ENCODE measurements around the gene KCTD5. TPM values are rescaled to one million over a fixed set of nuclear protein-coding genes. Genes with fewer than 3 reads are reported as not detected.
"Not testable (repeated sequence)": the region's sequence is repeated elsewhere in the genome, so short reads cannot be mapped to it uniquely, and the experiment has no call there.

The KCTD5 gene
- total RNA-seq, 2 experiments from 2014 or later, result 34.2 to 41.7 TPM

GRCh38 chr16:2713523-2713922, 31.2 kb downstream of the KCTD5 start:
- CTCF ChIA-PET, result no interaction called here
- Mint-ChIP-seq H3K36me3 (no peaks in the 10 kb centered on the region), H3K9me3 (ENCODE audit: low read depth) (no peaks in the 10 kb centered on the region), H3K4me1 (peaks cover 11% of the 10 kb centered on the region), H3K4me3 (no peak overlapping the region), H3K27ac (no peak overlapping the region), H3K27me3 (no peaks in the 10 kb centered on the region)
- no peak for DNase-seq
- no peak for ATAC-seq

DNA sequence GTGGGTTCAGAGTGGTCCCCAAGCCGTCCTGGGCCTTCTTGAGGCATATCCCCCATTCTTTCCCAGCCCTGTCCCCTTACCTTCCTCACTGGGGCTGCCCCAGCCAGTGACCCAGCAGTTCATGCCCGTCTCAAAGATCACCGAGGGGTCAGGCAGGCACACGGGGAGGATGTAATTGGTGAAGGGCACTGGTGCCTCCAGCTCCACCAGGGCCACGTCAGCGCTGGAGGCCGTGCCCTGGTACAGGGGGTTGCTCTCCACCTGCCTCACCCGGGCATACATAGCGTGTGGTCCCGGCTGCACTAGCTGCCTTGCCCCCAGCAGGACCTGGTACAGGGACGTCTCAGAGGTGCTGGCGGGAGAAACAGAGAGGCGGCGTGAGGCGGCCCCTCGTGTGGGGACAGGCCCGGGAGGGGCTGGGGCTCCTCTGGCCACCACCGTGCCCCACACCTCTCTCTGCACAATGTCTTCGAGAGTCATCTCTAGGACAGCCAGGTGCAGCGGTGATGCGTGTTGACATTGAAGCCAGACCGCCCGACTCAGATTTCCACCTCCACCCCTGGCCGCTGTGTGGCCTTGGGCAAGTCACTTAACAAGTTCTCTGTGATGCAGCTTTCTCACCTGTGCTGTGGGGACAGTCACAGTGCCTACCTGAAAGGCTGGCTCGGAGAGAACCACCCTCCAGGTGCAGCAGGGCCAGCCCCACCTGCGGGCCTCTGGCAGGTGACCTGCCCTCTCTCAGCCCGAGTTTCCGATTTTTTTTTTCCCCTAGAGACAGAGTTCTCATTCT, 31.9 kb downstream of the KCTD5 start:
- DNase-seq (no peak), ATAC-seq (no peak)
- Mint-ChIP-seq H3K27me3 (no peaks in the 10 kb centered on the region), H3K4me3 (no peak overlapping the region), H3K27ac (no peak overlapping the region), H3K9me3 (ENCODE audit: low read depth) (no peaks in the 10 kb centered on the region), H3K4me1 (peaks cover 11% of the 10 kb centered on the region), H3K36me3 (no peaks in the 10 kb centered on the region)
- CTCF ChIA-PET, result no interaction called here

GRCh38 chr16:2715064-2715463, 32.7 kb downstream of the KCTD5 start:
- no peak overlapping the region for H3K27ac Mint-ChIP-seq
- no peaks in the 10 kb centered on the region for H3K9me3 Mint-ChIP-seq (ENCODE audit: low read depth)
- H3K27me3 Mint-ChIP-seq, result no peaks in the 10 kb centered on the region
- H3K4me1 Mint-ChIP-seq, result peaks cover 11% of the 10 kb centered on the region
- CTCF ChIA-PET, result no interaction called here
- DNase-seq, result no peak
- no peak overlapping the region for H3K4me3 Mint-ChIP-seq
- no peaks in the 10 kb centered on the region for H3K36me3 Mint-ChIP-seq
- no peak for ATAC-seq

DNA sequence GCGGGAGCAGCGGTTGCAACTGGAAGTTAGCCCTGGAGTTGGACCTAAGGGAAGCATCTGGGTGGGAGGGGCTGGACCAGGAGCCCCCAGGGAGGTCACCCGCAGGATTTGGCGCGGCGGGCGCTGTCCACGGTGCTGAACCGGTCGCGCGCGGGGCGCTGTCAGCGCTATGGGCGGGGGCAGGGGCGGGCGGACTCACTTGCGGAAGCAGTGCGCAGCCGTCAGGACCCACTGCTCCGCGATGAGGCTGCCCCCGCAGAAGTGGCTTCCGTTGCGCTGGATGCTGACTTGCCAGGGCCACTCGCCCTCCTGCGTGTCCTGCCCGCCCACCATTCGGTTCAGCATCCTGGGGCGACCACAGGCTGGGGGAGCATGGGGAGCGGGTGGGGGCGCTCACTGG, 33.2 kb downstream of the KCTD5 start:
- DNase-seq (peak; percentile 91), ATAC-seq (peak; percentile 95)
- no peaks in the 10 kb centered on the region for H3K9me3 Mint-ChIP-seq (ENCODE audit: low read depth)
- H3K36me3 Mint-ChIP-seq, result no peaks in the 10 kb centered on the region
- H3K4me3 Mint-ChIP-seq, result peak overlapping the region; percentile 22
- H3K4me1 Mint-ChIP-seq, result peaks cover 11% of the 10 kb centered on the region
- CTCF ChIA-PET, result no interaction called here
- no peaks in the 10 kb centered on the region for H3K27me3 Mint-ChIP-seq
- H3K27ac Mint-ChIP-seq, result no peak overlapping the region

DNA sequence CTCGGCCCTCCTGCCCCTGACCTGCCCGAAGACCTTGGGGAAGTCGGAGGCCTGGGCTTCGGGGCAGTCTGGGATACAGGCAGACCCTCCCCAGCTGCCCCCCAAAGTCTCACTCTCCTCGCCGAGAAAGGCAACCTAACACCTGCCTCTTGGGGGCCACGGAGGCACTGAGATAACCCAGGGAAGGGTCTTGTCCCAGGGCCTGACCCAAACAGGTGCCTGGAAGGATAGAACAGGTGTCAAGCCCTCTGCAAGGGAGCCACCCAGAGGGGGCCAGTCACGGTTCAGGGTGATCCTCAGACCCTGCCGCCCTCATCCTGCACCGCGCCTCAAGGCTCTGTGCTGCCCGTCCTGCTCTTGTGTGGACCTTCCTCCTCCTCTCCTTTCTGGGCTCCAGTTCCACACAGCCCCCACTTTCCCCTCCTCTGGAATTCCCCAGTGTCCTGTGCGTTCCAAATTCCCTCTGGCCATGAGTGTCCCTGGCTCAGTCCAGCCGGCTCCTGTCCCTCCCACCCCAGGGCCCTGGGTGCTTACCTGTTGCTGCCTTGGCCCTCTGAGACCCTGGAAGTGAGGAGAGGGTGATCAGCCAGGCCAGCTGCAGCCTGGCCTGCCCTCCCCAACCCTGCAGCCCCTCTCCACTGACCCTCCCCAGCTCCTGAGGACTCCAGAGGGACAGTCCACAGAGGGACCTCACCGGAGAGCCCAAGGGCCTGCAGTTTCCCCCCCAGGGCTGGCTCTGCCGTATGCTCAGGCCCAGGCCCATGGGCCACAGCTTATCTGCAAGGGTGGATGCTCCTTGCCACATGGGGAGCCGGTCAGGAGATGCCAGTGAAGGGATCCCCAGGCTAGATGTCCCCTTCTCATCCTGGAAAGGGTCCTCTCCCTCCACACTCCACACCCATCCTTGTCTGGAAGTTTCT, 33.9 kb downstream of the KCTD5 start:
- ATAC-seq (no peak), DNase-seq (no peak)
- CTCF ChIA-PET, result interaction anchor here (2.1 kb wide), 1 partner anchor 34 kb away, joined by 6 read pairs; the partner anchor contains the start of gene KCTD5
- no peaks in the 10 kb centered on the region for H3K27me3 Mint-ChIP-seq
- no peaks in the 10 kb centered on the region for H3K9me3 Mint-ChIP-seq (ENCODE audit: low read depth)
- H3K36me3 Mint-ChIP-seq, result no peaks in the 10 kb centered on the region
- no peak overlapping the region for H3K27ac Mint-ChIP-seq
- peaks cover 11% of the 10 kb centered on the region for H3K4me1 Mint-ChIP-seq
- peak overlapping the region; percentile 22 for H3K4me3 Mint-ChIP-seq

DNA sequence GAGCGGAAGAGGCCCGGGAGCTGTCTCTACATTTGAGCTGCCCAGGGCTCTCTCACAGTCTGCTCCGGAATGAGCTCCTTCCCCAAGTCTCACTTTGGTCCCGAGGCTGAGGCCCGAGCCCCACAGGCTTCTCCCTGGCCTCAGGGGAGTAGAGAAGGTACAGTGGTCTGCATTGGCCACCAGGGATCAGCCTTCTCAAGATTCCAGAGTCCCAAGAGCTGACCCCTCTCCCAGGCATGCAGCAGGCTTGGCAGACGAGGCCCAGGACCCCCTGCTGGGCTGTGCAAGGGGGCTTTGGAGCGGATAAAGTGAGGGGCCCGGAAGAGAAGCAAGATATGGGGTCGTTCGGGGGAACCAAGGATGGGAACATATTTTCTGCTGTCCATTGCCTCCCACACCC, 34.6 kb downstream of the KCTD5 start:
- H3K27ac Mint-ChIP-seq, result no peak overlapping the region
- ATAC-seq (no peak), DNase-seq (no peak)
- H3K4me1 Mint-ChIP-seq, result peaks cover 13% of the 10 kb centered on the region
- no peaks in the 10 kb centered on the region for H3K36me3 Mint-ChIP-seq
- H3K27me3 Mint-ChIP-seq, result no peaks in the 10 kb centered on the region
- CTCF ChIA-PET, result interaction anchor here (2.1 kb wide), 1 partner anchor 35 kb away, joined by 6 read pairs; the partner anchor contains the start of gene KCTD5
- H3K4me3 Mint-ChIP-seq, result no peak overlapping the region
- no peaks in the 10 kb centered on the region for H3K9me3 Mint-ChIP-seq (ENCODE audit: low read depth)

DNA sequence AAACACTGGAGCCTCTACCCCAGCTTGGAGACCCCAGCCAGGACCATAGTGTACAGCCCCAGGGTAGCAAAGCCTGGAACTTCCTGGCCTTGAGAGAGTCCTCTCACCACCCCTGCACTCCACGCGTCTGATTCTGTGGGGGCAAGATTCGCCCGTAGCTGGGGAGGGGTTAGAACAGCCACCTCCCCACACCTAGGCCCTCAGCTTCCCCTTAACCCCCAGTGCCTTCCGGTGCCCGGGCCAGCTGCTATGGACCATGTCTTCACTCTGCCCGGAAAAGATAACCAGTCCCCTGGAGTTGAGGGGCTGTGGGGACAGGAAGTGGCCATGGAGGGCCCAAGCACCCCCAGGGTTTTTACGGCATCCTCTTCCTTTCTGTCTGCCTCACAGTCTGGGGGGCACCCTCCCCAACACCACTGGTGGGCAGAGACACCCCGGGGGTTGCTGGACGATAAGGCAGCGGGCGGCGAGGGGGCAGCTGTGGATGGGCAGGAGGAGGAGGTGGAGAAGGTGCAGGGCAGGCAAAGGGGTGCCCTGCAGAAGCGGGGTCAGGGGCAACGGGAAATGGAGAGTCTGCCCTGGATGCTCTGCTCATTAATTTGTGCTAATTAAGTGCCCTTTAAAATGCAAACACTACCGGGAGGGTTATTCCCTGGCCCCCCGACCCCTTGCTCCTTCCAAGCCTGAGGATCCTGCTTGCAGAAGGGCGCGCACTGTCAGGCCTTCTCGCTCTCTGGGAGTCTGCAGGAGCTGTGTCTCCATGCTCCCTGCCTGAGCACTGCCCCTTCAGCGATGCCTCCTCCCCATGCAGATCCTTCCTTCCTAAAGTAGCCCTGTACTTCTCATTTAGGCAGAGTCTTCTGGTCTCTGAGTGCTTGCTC, 35.3 kb downstream of the KCTD5 start:
- ATAC-seq (no peak), DNase-seq (no peak)
- Mint-ChIP-seq H3K9me3 (ENCODE audit: low read depth) (no peaks in the 10 kb centered on the region), H3K4me3 (no peak overlapping the region), H3K36me3 (no peaks in the 10 kb centered on the region), H3K27me3 (no peaks in the 10 kb centered on the region), H3K27ac (no peak overlapping the region), H3K4me1 (peaks cover 15% of the 10 kb centered on the region)
- CTCF ChIA-PET, result interaction anchor here (2.1 kb wide), 1 partner anchor 35 kb away, joined by 6 read pairs; the partner anchor contains the start of gene KCTD5

DNA sequence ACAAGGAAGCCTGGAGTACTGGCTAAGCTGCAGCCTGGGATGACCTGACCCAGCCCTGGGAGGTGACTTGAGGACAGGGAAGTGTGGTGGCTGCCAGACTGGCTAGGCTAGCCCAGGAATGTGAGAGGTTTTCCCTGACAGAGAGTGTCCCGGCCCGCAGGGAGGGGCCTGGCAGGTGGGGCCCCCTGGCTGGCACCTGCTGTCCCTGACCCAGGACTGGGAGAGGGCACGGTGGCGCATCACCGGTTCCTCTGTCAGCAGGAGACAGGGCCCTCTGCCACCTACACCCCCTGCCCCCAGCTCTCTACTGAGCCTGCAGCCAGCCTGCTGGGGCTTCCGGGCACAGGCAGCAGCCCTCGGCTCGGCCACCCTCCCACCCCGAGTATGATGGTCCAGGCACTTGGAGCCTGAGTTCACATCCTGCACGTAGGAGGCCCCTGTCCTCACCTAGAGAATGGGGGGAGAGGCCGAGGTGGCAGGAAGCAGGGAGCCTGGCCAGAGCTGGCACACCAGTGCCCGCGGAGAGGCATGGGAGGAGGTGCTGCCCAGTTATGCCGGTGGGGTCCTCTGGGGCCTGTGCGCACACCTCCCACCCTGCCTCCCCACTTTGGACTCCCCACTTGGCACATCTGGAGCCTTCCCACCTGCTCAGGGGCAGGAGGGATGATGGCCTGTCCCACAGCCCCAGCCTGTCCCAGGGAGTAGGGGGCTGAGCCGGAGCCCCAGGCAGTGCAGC, 37.2 kb downstream of the KCTD5 start:
- CTCF ChIA-PET, result interaction anchor here (1.1 kb wide), 1 partner anchor 32 kb away, joined by 4 read pairs; no protein-coding TSS in a partner anchor
- DNase-seq, result no peak
- Mint-ChIP-seq H3K4me1 (peaks cover 15% of the 10 kb centered on the region), H3K9me3 (ENCODE audit: low read depth) (no peaks in the 10 kb centered on the region), H3K27ac (no peak overlapping the region), H3K4me3 (peak overlapping the region; percentile 32), H3K27me3 (peaks cover 6% of the 10 kb centered on the region), H3K36me3 (no peaks in the 10 kb centered on the region)
- ATAC-seq, result no peak

GRCh38 chr16:2720064-2720457, 37.7 kb downstream of the KCTD5 start, which contains the start of gene PRSS27:
Gene PRSS27 (minus strand): TSS chr16:2720224. CDS start chr16:2720160, 64 bp downstream.
- H3K36me3 Mint-ChIP-seq, result no peaks in the 10 kb centered on the region
- H3K27ac Mint-ChIP-seq, result peak within 1 kb of the TSS; percentile 80
- H3K9me3 Mint-ChIP-seq (ENCODE audit: low read depth), result no peaks in the 10 kb centered on the region
- H3K4me1 Mint-ChIP-seq, result peaks cover 12% of the 10 kb centered on the region
- peaks cover 9% of the 10 kb centered on the region for H3K27me3 Mint-ChIP-seq
- DNase-seq, result no peak
- CTCF ChIA-PET, result interaction anchor here (1.1 kb wide), 1 partner anchor 31 kb away, joined by 4 read pairs; no protein-coding TSS in a partner anchor
- ATAC-seq, result no peak
- H3K4me3 Mint-ChIP-seq, result peak within 1 kb of the TSS; percentile 67

GRCh38 chr16:2720719-2721633, 38.7 kb downstream of the KCTD5 start:
- H3K27me3 Mint-ChIP-seq, result peaks cover 13% of the 10 kb centered on the region
- DNase-seq (peak; percentile 93), ATAC-seq (peak; percentile 95)
- peaks cover 10% of the 10 kb centered on the region for H3K4me1 Mint-ChIP-seq
- no peaks in the 10 kb centered on the region for H3K9me3 Mint-ChIP-seq (ENCODE audit: low read depth)
- H3K27ac Mint-ChIP-seq, result peak overlapping the region; percentile 80
- H3K36me3 Mint-ChIP-seq, result no peaks in the 10 kb centered on the region
- peak overlapping the region; percentile 67 for H3K4me3 Mint-ChIP-seq
- CTCF ChIA-PET, result interaction anchor here (1.1 kb wide), 1 partner anchor 31 kb away, joined by 4 read pairs; no protein-coding TSS in a partner anchor

DNA sequence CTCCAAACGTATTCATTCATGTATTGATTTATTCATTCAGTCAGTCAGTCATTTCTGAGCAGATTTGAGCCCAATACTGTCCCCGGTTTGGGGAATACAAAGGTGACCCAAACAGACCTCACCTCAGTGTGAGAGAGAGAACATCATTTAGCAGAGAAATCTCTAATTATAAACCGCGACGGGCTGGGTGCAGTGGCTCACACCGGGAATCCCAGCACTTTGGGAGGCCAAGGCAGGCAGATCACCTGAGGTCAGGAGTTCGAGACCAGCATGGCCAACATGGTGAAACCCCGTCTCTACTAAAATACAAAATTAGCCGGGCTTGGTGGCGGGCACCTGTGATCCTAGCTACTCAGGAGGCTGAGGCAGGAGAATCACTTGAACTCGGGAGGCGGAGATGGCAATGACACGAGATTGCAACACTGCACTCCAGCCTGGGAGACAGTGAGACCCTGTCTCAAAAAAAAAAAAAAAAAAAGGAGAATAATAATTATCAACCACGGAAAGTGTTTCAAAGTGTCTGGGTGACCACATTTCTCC, 39.4 kb downstream of the KCTD5 start:
- H3K27ac Mint-ChIP-seq, result peak overlapping the region; percentile 70
- CTCF ChIA-PET, result interaction anchor here (0.7 to 0.8 kb wide), 2 partner anchors 18 to 40 kb away, joined by 3 read pairs; partner anchors contain the start of gene KCTD5
- not testable (repeated sequence) for ATAC-seq; H3K36me3 Mint-ChIP-seq; H3K9me3 Mint-ChIP-seq (ENCODE audit: low read depth); DNase-seq
- peak overlapping the region; percentile 63 for H3K4me3 Mint-ChIP-seq
- peaks cover 10% of the 10 kb centered on the region for H3K4me1 Mint-ChIP-seq
- peaks cover 13% of the 10 kb centered on the region for H3K27me3 Mint-ChIP-seq
